HG03108 (cell line): ENCODE measurements around the gene CACNA1A.
"Not testable (repeated sequence)": the region's sequence is repeated elsewhere in the genome, so short reads cannot be mapped to it uniquely, and the experiment has no call there.

Experiments
- ATAC-seq: cut with Tn5 transposase; IDR thresholded peaks from one replicate; pipeline ENCODE4 v1.9.1; 2021; ENCODE audit warnings: moderate library complexity; ENCODE audit not compliant: unreplicated experiment

Gene CACNA1A

GRCh38 chr19:13506471-13506820 lies at the start of gene CACNA1A:
TSS of gene CACNA1A (minus strand) at chr19:13506479. CDS start at chr19:13506224, 255 bp downstream.
- ATAC-seq = no peak

- no peak for ATAC-seq
Measured at GRCh38 chr19:13554506-13555240, 48.4 kb upstream of the CACNA1A start.

GRCh38 chr19:13553880-13554400 lies 47.7 kb upstream of the CACNA1A start:
- no peak for ATAC-seq

DNA sequence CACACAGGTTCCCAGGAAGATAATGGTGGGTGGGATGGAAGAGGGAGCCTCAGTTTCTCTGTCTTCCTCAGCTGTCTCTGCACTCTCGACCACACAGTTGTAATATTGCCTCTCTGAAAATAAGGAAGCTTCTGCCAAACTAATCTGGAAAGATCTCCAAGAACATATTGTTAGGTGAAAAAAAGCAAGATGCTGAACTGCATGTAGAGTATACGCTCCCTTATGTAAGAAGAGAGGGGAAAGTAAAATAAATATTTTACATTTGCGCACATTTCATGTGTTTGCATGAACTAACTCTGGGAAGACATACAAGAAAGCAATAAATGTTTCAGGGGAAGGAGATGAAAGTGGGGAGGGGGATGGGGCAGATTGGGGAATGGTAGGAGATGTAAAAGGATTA lies 41.9 kb upstream of the CACNA1A start:
- no peak for ATAC-seq

- no peak for ATAC-seq
Measured at GRCh38 chr19:13547102-13547501, 40.8 kb upstream of the CACNA1A start.

DNA sequence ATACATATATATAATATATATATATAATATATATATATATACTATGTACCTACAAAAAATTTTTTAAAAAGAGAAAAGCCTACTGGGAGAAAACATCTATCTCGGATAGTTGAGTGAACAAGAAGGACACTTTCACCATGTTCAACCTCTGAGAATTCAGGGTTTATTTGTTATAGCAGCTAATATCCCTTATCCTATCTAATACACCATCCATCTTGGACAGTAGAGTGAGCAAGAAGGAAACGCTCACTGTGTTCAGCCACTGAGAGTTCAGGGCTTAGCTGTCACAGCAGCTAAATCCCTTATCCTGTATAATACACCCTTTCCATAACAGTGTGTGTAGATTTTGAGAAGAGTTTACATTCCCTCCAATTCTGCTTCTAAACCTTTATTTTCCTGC lies 38.1 kb upstream of the CACNA1A start:
- ATAC-seq = no peak

DNA sequence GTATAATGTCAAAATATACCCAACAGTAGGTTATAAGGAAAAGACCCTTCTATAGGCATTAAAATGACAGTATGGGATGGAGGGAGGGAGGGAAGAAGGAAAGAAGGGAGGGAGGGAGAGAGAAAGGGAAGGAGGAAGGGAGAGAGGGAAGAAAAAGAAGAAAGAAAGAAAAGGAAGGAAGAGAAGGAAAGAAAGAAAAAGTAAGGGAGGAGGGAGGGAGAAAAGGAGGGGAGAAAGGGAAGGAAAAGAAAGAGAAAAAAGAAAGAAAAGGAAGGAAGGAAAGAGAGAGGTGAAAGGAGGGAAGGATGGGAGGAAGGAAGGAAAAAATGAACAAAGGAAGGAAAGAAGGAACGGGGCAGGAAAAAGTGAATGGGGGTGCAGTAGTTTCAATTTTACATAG lies 35.3 kb upstream of the CACNA1A start:
- ATAC-seq = no peak

DNA sequence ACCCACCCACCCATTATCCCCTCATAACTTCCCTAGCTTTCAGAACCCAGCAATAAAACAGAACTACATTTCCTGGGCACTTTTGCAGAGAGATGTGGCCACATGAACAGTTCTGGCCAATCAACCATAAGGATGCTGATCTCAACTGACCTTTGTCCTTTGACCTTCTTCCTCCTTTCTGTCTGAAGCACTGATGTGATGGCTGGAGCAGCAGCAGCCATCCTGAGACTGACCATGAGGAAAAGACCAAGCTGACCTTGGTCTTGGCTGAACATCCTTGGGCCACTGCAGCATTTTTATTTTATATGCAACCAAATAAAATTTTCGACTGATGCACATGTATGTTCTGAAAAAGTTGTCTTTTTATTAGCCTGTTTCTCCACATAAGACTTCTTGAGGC lies 33.1 kb upstream of the CACNA1A start:
- no peak for ATAC-seq

DNA sequence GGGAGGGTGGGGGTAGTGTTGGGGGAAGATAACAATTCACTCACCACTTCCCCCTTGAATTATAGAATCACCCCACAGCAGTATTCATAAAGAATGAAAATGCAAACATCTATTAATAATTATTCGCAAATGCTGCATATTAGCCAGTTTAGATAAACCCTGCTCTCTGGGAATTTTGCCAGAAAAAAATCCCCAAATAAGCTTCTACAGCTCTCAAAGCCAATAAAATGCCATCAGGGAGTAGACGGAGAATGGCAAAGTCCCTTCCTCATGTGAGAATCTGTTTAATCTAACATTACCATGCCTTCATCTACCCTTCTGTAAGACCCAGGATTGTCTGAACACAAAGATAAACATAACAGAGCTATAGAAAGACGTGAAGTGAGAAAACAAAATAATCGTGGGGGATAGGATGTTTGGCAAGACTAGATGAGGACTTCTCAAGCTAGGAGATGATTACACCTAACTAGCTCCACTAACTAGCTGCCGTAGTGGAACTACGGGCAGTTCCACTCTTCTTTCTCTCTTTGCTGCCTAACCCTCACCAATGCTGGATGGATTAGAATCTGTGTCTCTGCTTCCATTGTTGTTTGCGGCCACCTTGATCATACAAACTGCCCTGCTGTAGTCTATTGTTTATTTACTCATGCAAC lies 32.4 kb upstream of the CACNA1A start:
- no peak for ATAC-seq

- no peak for ATAC-seq
Measured at GRCh38 chr19:13537454-13537853, 31.2 kb upstream of the CACNA1A start.

DNA sequence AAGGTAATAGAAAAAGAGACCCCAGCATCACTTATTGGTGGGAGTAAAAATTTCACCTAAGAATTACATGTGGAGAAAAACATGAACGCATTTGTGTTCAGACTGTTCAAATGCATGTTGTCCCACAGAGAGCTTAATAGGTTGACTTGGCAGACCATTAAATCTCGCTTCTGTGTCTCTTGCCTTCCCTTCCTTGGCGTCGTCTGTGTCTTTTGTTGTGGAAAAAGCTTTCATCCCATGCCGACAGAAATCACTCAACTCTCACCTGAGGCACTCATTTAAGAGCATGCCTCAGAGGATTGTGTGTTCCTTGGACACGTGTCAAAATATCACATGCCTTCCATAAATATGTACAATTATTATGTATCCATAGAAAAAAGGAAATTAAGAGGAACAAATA lies 24.4 kb upstream of the CACNA1A start:
- ATAC-seq = no peak

- ATAC-seq = not testable (repeated sequence)
Measured at GRCh38 chr19:13529721-13530120, 23.4 kb upstream of the CACNA1A start.

- no peak for ATAC-seq
Measured at GRCh38 chr19:13526552-13526951, 20.3 kb upstream of the CACNA1A start.

DNA sequence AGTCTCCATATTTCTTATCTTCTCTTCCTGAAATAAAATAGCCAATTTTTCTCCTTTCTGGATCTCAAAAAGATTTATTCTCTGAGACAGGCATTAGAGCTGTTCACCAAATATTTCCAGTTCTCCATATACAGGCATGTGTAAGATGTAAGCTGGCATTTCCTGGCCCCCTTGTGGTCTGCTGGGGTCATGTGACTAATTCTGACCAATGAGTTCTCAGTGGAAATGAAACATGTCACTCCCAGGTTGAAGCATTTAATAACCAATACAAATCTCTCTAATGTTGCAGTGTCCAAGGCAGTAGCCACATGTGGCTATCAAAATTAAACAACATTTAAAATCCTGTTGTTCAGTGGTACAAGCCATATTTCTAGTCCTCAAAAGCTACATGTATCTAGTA lies 14.8 kb upstream of the CACNA1A start:
- no peak for ATAC-seq

DNA sequence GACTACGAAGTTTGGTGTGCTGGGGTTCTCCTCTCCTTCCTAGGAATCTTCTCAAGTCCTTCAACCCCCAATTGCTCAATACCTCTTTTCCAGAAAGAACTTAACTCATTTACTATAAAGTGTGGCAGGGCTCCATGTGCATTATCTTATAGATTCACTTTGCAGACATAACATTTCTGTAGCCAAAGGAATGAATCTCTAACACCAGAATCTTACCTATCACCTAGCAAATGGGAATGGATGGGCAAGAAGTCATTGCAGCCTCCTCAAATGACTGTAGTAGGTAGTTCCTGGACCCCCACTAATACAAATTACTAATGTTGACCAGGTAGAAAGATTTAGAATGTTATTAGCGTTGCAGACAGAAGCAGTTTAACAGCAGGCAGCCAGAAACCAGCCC lies 5.7 kb upstream of the CACNA1A start:
- ATAC-seq = no peak

GRCh38 chr19:13507053-13507611 lies 853 bp upstream of the CACNA1A start:
- ATAC-seq = no peak

- ATAC-seq = no peak
Measured at GRCh38 chr19:13505761-13506470, 363 bp downstream of the CACNA1A start.

GRCh38 chr19:13505164-13505695 lies 1.0 kb downstream of the CACNA1A start:
- ATAC-seq = no peak

DNA sequence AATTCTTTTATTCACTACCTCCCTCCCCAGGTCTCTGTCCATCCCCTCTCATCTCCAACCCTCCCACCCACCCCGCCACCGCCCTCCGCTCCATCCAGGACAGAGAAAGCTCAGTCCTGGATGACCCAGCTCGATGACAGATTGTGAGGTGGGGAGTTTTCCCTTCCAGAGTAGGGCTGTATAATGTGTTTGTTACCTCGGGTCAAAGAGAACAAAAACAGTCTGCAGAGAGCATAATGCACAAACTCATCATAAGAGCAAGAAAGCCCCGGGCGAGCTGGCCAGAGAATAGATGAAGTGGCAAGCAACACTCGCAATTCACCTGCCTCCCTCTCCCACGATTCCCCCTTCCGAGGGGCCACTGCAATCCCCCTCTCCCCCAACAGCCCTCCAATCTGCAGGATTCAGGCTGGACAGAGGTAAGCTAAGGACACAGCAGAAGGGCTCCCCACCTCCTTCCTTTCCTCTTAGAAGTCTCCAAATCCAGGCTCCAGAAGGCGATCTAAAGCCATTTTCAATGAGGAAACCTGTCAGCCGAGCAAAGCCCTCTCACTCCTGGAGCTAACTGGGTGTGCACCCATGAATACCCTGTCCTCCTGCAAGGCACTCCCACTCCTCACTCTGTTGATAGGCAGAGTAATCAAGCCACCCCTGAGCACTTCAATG lies 2.6 kb downstream of the CACNA1A start:
- ATAC-seq = no peak

DNA sequence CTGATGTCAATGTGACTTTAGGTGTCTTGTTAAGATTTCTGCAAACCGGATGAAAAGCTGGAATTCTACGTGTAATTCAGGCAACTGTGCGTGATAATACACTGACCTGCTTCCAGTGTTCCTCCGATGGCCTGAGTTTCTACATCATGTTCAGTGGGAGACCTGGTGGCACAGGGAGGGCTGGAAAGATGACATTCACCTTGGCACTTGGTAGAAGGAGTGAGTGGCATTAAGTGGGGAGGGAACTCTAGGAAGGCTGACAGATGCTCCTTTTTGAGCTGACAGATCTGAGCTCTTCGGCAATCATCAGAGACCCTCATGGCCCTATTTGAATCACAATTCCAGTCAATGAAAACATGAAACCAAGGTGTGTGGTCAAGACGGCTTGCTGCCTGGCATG lies 4.0 kb downstream of the CACNA1A start:
- ATAC-seq = no peak

DNA sequence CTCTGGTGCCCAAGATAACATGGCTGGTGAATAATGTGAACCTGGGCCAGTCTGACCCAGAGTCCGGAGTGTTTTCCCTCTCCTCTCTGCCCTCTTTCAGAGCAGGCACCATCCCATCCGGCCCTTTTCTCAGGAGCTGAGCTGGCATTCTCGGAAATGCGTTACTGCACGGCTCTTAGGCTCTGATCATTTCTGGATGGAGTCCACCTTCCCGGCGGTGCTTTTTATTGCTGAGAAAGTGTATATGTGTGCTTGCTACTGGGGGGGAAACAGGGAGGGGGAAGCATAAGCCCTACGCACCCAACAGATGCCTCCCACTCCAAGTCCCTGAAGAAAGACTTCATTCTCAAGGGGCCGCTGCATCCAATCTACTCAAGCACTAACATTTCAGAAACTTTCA lies 6.6 kb downstream of the CACNA1A start:
- ATAC-seq = no peak
